WTC11 (cell line): ENCODE data around the gene LMO2. TPM values are rescaled to one million over a fixed set of nuclear protein-coding genes. Genes with fewer than 3 reads are reported as not detected.

Source experiments
- ATAC-seq: fragments of 200-7000 bp; cut with Tn5 transposase; 2 replicates; pipeline ENCODE4 v1.10.0; 2021; ENCODE audit warnings: mild to moderate bottlenecking, moderate library complexity
- CTCF ChIA-PET: fragments of 300-600 bp; sonication (Branson Sonifier 250); formaldehyde crosslinking; loops from one replicate; lab custom pipeline; 2021; ENCODE audit warnings: antibody characterized with exemption; lab: Charles Lee
- POLR2A ChIA-PET: fragments of 350-600 bp; sonication (Branson Sonifier 250); formaldehyde crosslinking; loops from one replicate; lab custom pipeline; 2021; ENCODE audit warnings: antibody characterized with exemption; lab: Charles Lee
- DNase-seq: peaks from one replicate; pipeline ENCODE4 v3.0.0; 2021; ENCODE audit warnings: low spot score
- H3K27ac Mint-ChIP-seq: 2 replicates; pipeline ENCODE4 v1.8.0; 2021; ENCODE audit warnings: mixed read lengths
- H3K27me3 Mint-ChIP-seq: 2 replicates; pipeline ENCODE4 v1.8.0; 2021; ENCODE audit warnings: low read depth, mild to moderate bottlenecking, moderate library complexity, mixed read lengths
- H3K36me3 Mint-ChIP-seq: 2 replicates; pipeline ENCODE4 v1.8.0; 2021; ENCODE audit warnings: mixed read lengths
- H3K4me1 Mint-ChIP-seq: 2 replicates; pipeline ENCODE4 v1.8.0; 2022; ENCODE audit warnings: mixed read lengths
- H3K4me3 Mint-ChIP-seq: 2 replicates; pipeline ENCODE4 v1.8.0; 2021; ENCODE audit warnings: mild to moderate bottlenecking, moderate library complexity, mixed read lengths
- H3K9me3 Mint-ChIP-seq: 2 replicates; pipeline ENCODE4 v1.8.0; 2021; ENCODE audit warnings: mixed read lengths
- ATF2 ChIP-seq: sonication (generic); formaldehyde crosslinking; IDR thresholded peaks from 2 replicates; pipeline ENCODE4 v1.8.1; 2022; ENCODE audit warnings: low read depth, missing genetic modification reagents, borderline replicate concordance
- ESRRA ChIP-seq: sonication (generic); formaldehyde crosslinking; IDR thresholded peaks from 2 replicates; pipeline ENCODE4 v1.8.1; 2022; ENCODE audit warnings: mild to moderate bottlenecking, missing genetic modification reagents, borderline replicate concordance
- GTF2I ChIP-seq: fragments of 250-450 bp; sonication (Bioruptor Pico); conservative IDR thresholded peaks from 2 replicates; pipeline ENCODE4 v1.4.0; 2021; ENCODE audit warnings: mild to moderate bottlenecking
- HMGA2 ChIP-seq: fragments of 250-450 bp; sonication (Bioruptor Pico); IDR thresholded peaks from 2 replicates; pipeline ENCODE4 v1.4.0; 2021; ENCODE audit warnings: mild to moderate bottlenecking, moderate library complexity
- HMGXB4 ChIP-seq: sonication (generic); formaldehyde crosslinking; IDR thresholded peaks from 2 replicates; pipeline ENCODE4 v1.8.1; 2023; ENCODE audit warnings: mild to moderate bottlenecking, moderate library complexity, missing genetic modification reagents
- JAZF1 ChIP-seq: fragments of 250-450 bp; sonication (Bioruptor Pico); IDR thresholded peaks from 2 replicates; pipeline ENCODE4 v1.9.0; 2021; ENCODE audit warnings: moderate library complexity, mild to moderate bottlenecking, inconsistent platforms
- JUN ChIP-seq: sonication (generic); formaldehyde crosslinking; IDR thresholded peaks from 2 replicates; pipeline ENCODE4 v1.8.0; 2023; ENCODE audit warnings: mild to moderate bottlenecking, missing genetic modification reagents
- MLX ChIP-seq: sonication (generic); formaldehyde crosslinking; IDR thresholded peaks from 2 replicates; pipeline ENCODE4 v1.8.1; 2023; ENCODE audit warnings: mild to moderate bottlenecking, missing genetic modification reagents, moderate library complexity
- NFE2L1 ChIP-seq: sonication (generic); formaldehyde crosslinking; IDR thresholded peaks from 2 replicates; pipeline ENCODE4 v1.8.1; 2023; ENCODE audit warnings: missing genetic modification reagents
- PRDM15 ChIP-seq: sonication (generic); formaldehyde crosslinking; IDR thresholded peaks from 2 replicates; pipeline ENCODE4 v1.8.0; 2022; ENCODE audit warnings: missing genetic modification reagents
- TEAD1 ChIP-seq: sonication (generic); formaldehyde crosslinking; IDR thresholded peaks from 2 replicates; pipeline ENCODE4 v1.8.0; 2022; ENCODE audit warnings: mild to moderate bottlenecking, missing genetic modification reagents
- USF2 ChIP-seq: sonication (generic); formaldehyde crosslinking; IDR thresholded peaks from 2 replicates; pipeline ENCODE4 v1.8.1; 2023; ENCODE audit warnings: mild to moderate bottlenecking, missing genetic modification reagents, moderate library complexity
- ZNF512 ChIP-seq: sonication (generic); formaldehyde crosslinking; IDR thresholded peaks from 2 replicates; pipeline ENCODE4 v1.8.1; 2022; ENCODE audit warnings: missing genetic modification reagents, borderline replicate concordance
- ZNF671 ChIP-seq: fragments of 250-450 bp; sonication (Bioruptor Pico); IDR thresholded peaks from 2 replicates; pipeline ENCODE4 v1.8.0; 2021; ENCODE audit warnings: mild to moderate bottlenecking
- total RNA-seq: library from RNA; stranded (reverse); gene quantifications from 3 replicates; pipeline ENCODE4 v1.2.3, GENCODE V29; 2021

Gene LMO2
- total RNA-seq, 1 experiment from 2014 or later: 3.4 TPM

GRCh38 chr11:33884035-33884434 is 7.8 kb downstream of the LMO2 start (continued):
- no peak for TF ChIP-seq ESRRA
- TF ChIP-seq, all 79 proteins: peak for 0

- Mint-ChIP-seq H3K27me3 (peaks cover 6% of the 10 kb centered on the region), H3K27ac (no peak overlapping the region), H3K4me3 (no peak overlapping the region), H3K9me3 (no peaks in the 10 kb centered on the region), H3K36me3 (no peaks in the 10 kb centered on the region), H3K4me1 (no peaks in the 10 kb centered on the region)
- POLR2A ChIA-PET: no interaction called here
- DNase-seq (no peak), ATAC-seq (no peak)
- TF ChIP-seq TEAD1 (CRISPR knock-in tag): no peak
- CTCF ChIA-PET: interaction anchor here (1.0 to 1.3 kb wide), 2 partner anchors 106 to 115 kb away, joined by 3 to 7 read pairs; no protein-coding TSS in a partner anchor
These were observed 10.0 kb downstream of the LMO2 start for GRCh38 chr11:33881651-33882503.

GRCh38 chr11:33880979-33881378 is 10.9 kb downstream of the LMO2 start:
- ATAC-seq (no peak), DNase-seq (no peak)
- H3K27me3 Mint-ChIP-seq: peaks cover 10% of the 10 kb centered on the region
- no peaks in the 10 kb centered on the region for H3K36me3 Mint-ChIP-seq
- ChIA-PET POLR2A (no interaction called here), CTCF (interaction anchor here (1.0 to 1.3 kb wide), 2 partner anchors 107 to 116 kb away, joined by 3 to 7 read pairs; no protein-coding TSS in a partner anchor)
- no peak overlapping the region for H3K4me3 Mint-ChIP-seq
- no peaks in the 10 kb centered on the region for H3K4me1 Mint-ChIP-seq
- TF ChIP-seq USF2 (CRISPR knock-in tag) (no peak), ZNF671 (no peak), ZNF512 (CRISPR knock-in tag) (no peak), NFE2L1 (CRISPR knock-in tag) (no peak), ESRRA (no peak), JAZF1 (CRISPR knock-in tag) (no peak), ATF2 (CRISPR knock-in tag) (no peak), HMGA2 (no peak), PRDM15 (no peak), HMGXB4 (CRISPR knock-in tag) (no peak), GTF2I (no peak), JUN (no peak), MLX (no peak)
- H3K9me3 Mint-ChIP-seq: no peaks in the 10 kb centered on the region
- no peak overlapping the region for H3K27ac Mint-ChIP-seq
